NT2/D1 (cell line): Measurements from ENCODE around the gene BMPR1A.

Source experiments
- SUZ12 ChIP-seq: IDR thresholded peaks from 2 replicates; pipeline ENCODE4 v1.6.1; 2011; ENCODE audit not compliant: insufficient read length, insufficient read depth; ENCODE audit errors: extremely low read depth
- YY1 ChIP-seq: IDR thresholded peaks from 2 replicates; pipeline ENCODE4 v1.6.1; 2011; ENCODE audit not compliant: insufficient read length, insufficient read depth
- ZNF274 ChIP-seq: IDR thresholded peaks from 2 replicates; pipeline ENCODE4 v1.6.1; 2011; ENCODE audit warnings: mild to moderate bottlenecking, low read depth, low read length

DNA sequence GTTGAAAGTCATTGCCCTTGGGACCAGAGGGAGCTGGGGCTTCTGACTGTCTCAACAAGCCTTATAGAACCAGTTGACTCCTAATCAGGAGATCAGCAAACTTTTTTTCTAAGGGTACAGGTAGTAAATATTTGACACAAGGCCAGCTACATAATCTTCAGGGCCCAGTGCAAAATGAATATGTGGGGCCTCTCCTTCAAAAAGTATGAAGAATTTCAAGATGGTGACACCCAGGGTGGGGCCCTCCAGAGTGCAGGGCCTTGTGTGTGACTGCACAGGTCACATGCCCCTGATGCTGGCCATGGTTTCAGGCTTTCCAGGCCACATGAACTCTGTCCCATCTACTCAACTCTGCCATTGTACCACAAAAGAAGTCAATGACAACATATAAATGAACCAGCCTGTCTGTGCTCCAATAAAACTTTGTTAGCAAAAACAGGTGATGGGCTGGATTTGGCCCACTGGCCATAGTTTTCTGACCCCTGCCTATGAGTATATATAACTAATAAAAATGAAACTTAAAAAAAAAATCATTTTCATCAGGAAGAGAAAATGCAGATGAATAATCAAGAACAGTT, 194.9 kb downstream of the BMPR1A start:
- no peak for TF ChIP-seq YY1
- no peak for TF ChIP-seq ZNF274
- no peak for TF ChIP-seq SUZ12
